ENCODE results near the gene EPHA4. TPM values are rescaled to one million over a fixed set of nuclear protein-coding genes. Genes with fewer than 3 reads are reported as not detected.

EPHA4 gene
- total RNA-seq, 1 experiment from 2014 or later = 3.4 TPM

- intact Hi-C loops (cut with micrococcal nuclease; ENCODE audit: unreplicated experiment) (no loop called here), in situ Hi-C loops (cut with HindIII; ENCODE audit: low pct_unique_long_range_greater_than_20kb, low sequenced_read_pairs) (no loop called here)
- Histone ChIP-seq H3K36me3 (ENCODE audit: control insufficient read depth, insufficient read depth, low read length) (no peaks in the 10 kb centered on the region), H3K4me1 (ENCODE audit: control insufficient read depth, insufficient read depth, low read length) (no peaks in the 10 kb centered on the region), H3K4me3 (ENCODE audit: low read depth in 2 of 2, low read length in 2 of 2) (no peak overlapping the region), H3K27ac (ENCODE audit: low read length) (no peak overlapping the region), H3K9me3 (ENCODE audit: control insufficient read depth, insufficient read depth, low read depth, low read length) (no peaks in the 10 kb centered on the region), H3K27me3 (ENCODE audit: control insufficient read depth, insufficient read depth, low read length) (no peaks in the 10 kb centered on the region)
- ChIA-PET CTCF (no interaction called here), POLR2A (interaction anchor here (0.7 kb wide), 1 partner anchor 315 kb away, joined by 3 read pairs; no protein-coding TSS in a partner anchor)
- BruUV-seq (replicated peaks) = no TSS peak
- no peak for TF ChIP-seq POLR2AphosphoS5 (IDR thresholded peaks at IDR 0.05; ENCODE audit: low read depth, low read length)
- TF ChIP-seq TCF7L2 (IDR thresholded peaks at IDR 0.05; ENCODE audit: low read depth, low read length) = no peak
- TF ChIP-seq REST (IDR thresholded peaks at IDR 0.05; ENCODE audit: insufficient read depth in 1 of 2, low read depth in 2 of 2, low read length in 1 of 2) = no peak
- TF ChIP-seq CTCF (IDR thresholded peaks at IDR 0.05) = no peak
- TF ChIP-seq SIN3A (IDR thresholded peaks at IDR 0.05; ENCODE audit: borderline replicate concordance, insufficient read depth, low read depth, low read length) = no peak
- ATAC-seq (no peak), DNase-seq (ENCODE audit: low read depth, low spot score) (no peak)
These were observed 40.7 kb upstream of the EPHA4 start for GRCh38 chr2:221612800-221613199.

- H3K27me3 ChIP-seq (ENCODE audit: control insufficient read depth, insufficient read depth, low read length) = no peaks in the 10 kb centered on the region
- ATAC-seq (no peak), DNase-seq (ENCODE audit: low read depth, low spot score) (no peak)
- TF ChIP-seq CTCF (IDR thresholded peaks at IDR 0.05) = no peak
- no peak for TF ChIP-seq TCF7L2 (IDR thresholded peaks at IDR 0.05; ENCODE audit: low read depth, low read length)
- in situ Hi-C loops (cut with HindIII; ENCODE audit: low pct_unique_long_range_greater_than_20kb, low sequenced_read_pairs) = no loop called here
- H3K9me3 ChIP-seq (ENCODE audit: control insufficient read depth, insufficient read depth, low read depth, low read length) = no peaks in the 10 kb centered on the region
- intact Hi-C loops (cut with micrococcal nuclease; ENCODE audit: unreplicated experiment) = no loop called here
- H3K36me3 ChIP-seq (ENCODE audit: control insufficient read depth, insufficient read depth, low read length) = no peaks in the 10 kb centered on the region
- H3K4me1 ChIP-seq (ENCODE audit: control insufficient read depth, insufficient read depth, low read length) = no peaks in the 10 kb centered on the region
- no peak overlapping the region for H3K4me3 ChIP-seq (ENCODE audit: low read depth in 2 of 2, low read length in 2 of 2)
- no peak overlapping the region for H3K27ac ChIP-seq (ENCODE audit: low read length)
- no TSS peak for BruUV-seq (replicated peaks)
- ChIA-PET CTCF (no interaction called here), POLR2A (no interaction called here)
These were observed 40.1 kb upstream of the EPHA4 start for GRCh38 chr2:221612161-221612560.

GRCh38 chr2:221610675-221611074 lies 38.6 kb upstream of the EPHA4 start:
- no peaks in the 10 kb centered on the region for H3K27me3 ChIP-seq (ENCODE audit: control insufficient read depth, insufficient read depth, low read length)
- ATAC-seq (no peak), DNase-seq (ENCODE audit: low read depth, low spot score) (no peak)
- no peak overlapping the region for H3K27ac ChIP-seq (ENCODE audit: low read length)
- no peaks in the 10 kb centered on the region for H3K36me3 ChIP-seq (ENCODE audit: control insufficient read depth, insufficient read depth, low read length)
- H3K9me3 ChIP-seq (ENCODE audit: control insufficient read depth, insufficient read depth, low read depth, low read length) = no peaks in the 10 kb centered on the region
- in situ Hi-C loops (cut with HindIII; ENCODE audit: low pct_unique_long_range_greater_than_20kb, low sequenced_read_pairs) = no loop called here
- ChIA-PET CTCF (no interaction called here), POLR2A (no interaction called here)
- no peak overlapping the region for H3K4me3 ChIP-seq (ENCODE audit: low read depth in 2 of 2, low read length in 2 of 2)
- BruUV-seq (replicated peaks) = no TSS peak
- intact Hi-C loops (cut with micrococcal nuclease; ENCODE audit: unreplicated experiment) = no loop called here
- TF ChIP-seq REST (IDR thresholded peaks at IDR 0.05; ENCODE audit: insufficient read depth in 1 of 2, low read depth in 2 of 2, low read length in 1 of 2) (no peak), SIN3A (IDR thresholded peaks at IDR 0.05; ENCODE audit: borderline replicate concordance, insufficient read depth, low read depth, low read length) (no peak), POLR2AphosphoS5 (IDR thresholded peaks at IDR 0.05; ENCODE audit: low read depth, low read length) (no peak), CTCF (IDR thresholded peaks at IDR 0.05) (no peak), TCF7L2 (IDR thresholded peaks at IDR 0.05; ENCODE audit: low read depth, low read length) (no peak)
- no peaks in the 10 kb centered on the region for H3K4me1 ChIP-seq (ENCODE audit: control insufficient read depth, insufficient read depth, low read length)

Data from Panc1 (cell line).